MM.1S (cell line): ENCODE measurements around the gene SLC12A4.

Experiments
- EZH2phosphoT487 ChIP-seq: fragments of 300-600 bp; sonication (generic); IDR thresholded peaks from 2 replicates; pipeline ENCODE4 v1.6.1; 2018; ENCODE audit warnings: antibody characterized with exemption, low read length
- TF ChIP-seq, protein P1 (sequence below): fragments of 300-600 bp; sonication (generic); IDR thresholded peaks from 2 replicates; pipeline ENCODE4 v1.5.1; 2016; ENCODE audit warnings: antibody characterized with exemption, low read length, mixed read lengths

DNA sequence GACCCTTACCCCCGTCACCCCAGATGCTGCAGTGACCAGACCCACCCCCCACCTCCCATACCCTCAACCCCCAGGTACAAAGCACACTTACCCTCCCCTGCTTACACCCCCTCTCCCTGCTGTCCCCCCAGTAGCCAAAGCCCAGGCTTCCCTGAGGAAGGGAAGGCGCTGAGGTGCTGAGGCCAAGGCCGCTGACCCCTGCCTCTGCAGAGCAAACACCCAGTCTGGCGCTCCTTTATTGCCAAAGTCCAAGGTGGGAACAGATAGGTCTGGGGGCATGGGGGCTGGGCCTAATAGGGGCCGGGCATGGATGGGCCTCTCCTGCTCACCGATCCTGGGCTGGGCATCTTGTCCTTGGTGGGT lies 25.2 kb downstream of the SLC12A4 start:
- TF ChIP-seq EZH2phosphoT487 = no peak
- TF ChIP-seq, protein P1, sequence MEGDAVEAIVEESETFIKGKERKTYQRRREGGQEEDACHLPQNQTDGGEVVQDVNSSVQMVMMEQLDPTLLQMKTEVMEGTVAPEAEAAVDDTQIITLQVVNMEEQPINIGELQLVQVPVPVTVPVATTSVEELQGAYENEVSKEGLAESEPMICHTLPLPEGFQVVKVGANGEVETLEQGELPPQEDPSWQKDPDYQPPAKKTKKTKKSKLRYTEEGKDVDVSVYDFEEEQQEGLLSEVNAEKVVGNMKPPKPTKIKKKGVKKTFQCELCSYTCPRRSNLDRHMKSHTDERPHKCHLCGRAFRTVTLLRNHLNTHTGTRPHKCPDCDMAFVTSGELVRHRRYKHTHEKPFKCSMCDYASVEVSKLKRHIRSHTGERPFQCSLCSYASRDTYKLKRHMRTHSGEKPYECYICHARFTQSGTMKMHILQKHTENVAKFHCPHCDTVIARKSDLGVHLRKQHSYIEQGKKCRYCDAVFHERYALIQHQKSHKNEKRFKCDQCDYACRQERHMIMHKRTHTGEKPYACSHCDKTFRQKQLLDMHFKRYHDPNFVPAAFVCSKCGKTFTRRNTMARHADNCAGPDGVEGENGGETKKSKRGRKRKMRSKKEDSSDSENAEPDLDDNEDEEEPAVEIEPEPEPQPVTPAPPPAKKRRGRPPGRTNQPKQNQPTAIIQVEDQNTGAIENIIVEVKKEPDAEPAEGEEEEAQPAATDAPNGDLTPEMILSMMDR = no peak
